HG03103 (cell line): Measurements from ENCODE around the gene NPIPB4.
"Not testable (repeated sequence)": the region's sequence is repeated elsewhere in the genome, so short reads cannot be mapped to it uniquely, and the experiment has no call there.

Source experiments
- ATAC-seq: cut with Tn5 transposase; IDR thresholded peaks from one replicate; pipeline ENCODE4 v1.9.1; 2021; ENCODE audit warnings: low read depth; ENCODE audit not compliant: unreplicated experiment

NPIPB4 gene

DNA sequence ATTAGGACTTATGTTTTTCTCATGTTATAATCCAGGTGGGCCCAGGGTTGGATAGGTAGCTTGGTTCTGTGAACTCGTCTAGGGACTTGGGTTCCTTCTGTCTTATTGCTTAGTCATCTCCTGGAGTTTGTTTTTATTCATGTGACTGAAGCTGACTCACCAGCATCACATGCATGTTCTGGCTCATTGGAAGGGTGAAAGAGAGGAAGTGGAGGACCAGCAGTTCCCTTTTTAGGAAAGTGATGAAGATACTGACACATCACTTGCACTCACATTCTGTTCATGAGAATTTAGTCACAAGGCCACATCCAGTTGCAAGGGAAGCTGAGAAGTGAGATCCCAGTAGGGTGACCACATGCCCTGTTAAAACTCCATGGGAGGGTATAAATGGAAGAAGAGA lies 67.0 kb downstream of the NPIPB4 start:
- ATAC-seq = not testable (repeated sequence)
